ENCODE results near the gene LAD1.

GRCh38 chr1:201403359-201403758 lies 4.2 kb upstream of the LAD1 start:
- TF ChIP-seq CTCF (IDR thresholded peaks at IDR 0.05) = no peak
- no peak for TF ChIP-seq ZFX (IDR thresholded peaks at IDR 0.05; ENCODE audit: borderline replicate concordance)

Measured in 22Rv1 (cell line).